Ishikawa (cell line): Measurements from ENCODE around the gene SGSH.
A peak's percentile ranks its signal among the peaks of the same experiment; 100 is the strongest.

Experiments used
- CEBPB ChIP-seq: IDR thresholded peaks from 2 replicates; pipeline ENCODE4 v1.6.1; 2012
- CREB1 ChIP-seq: IDR thresholded peaks from 2 replicates; pipeline ENCODE4 v1.6.1; 2012; ENCODE audit warnings: low read depth
- EGR1 ChIP-seq: IDR thresholded peaks from 2 replicates; pipeline ENCODE4 v1.6.1; 2012
- EP300 ChIP-seq: IDR thresholded peaks from 2 replicates; pipeline ENCODE4 v1.6.1; 2012; ENCODE audit warnings: borderline replicate concordance
- FOXM1 ChIP-seq: IDR thresholded peaks from 2 replicates; pipeline ENCODE4 v1.6.1; 2012; ENCODE audit warnings: low read depth, borderline replicate concordance
- NFIC ChIP-seq: IDR thresholded peaks from 2 replicates; pipeline ENCODE4 v1.6.1; 2012
- RAD21 ChIP-seq: IDR thresholded peaks from 2 replicates; pipeline ENCODE4 v1.6.1; 2012; ENCODE audit warnings: low read depth
- TAF1 ChIP-seq: IDR thresholded peaks from 2 replicates; pipeline ENCODE4 v1.6.1; 2012; ENCODE audit warnings: low read depth, mild to moderate bottlenecking
- TCF12 ChIP-seq: IDR thresholded peaks from 2 replicates; pipeline ENCODE4 v1.6.1; 2012; ENCODE audit warnings: low read depth
- TEAD4 ChIP-seq: IDR thresholded peaks from 2 replicates; pipeline ENCODE4 v1.6.1; 2012
- YY1 ChIP-seq: IDR thresholded peaks from 2 replicates; pipeline ENCODE4 v1.6.1; 2012; ENCODE audit warnings: low read depth
- ZBTB7A ChIP-seq: IDR thresholded peaks from 2 replicates; pipeline ENCODE4 v1.6.1; 2012; ENCODE audit warnings: low read depth
- TF ChIP-seq, protein P1 (sequence below): IDR thresholded peaks from 2 replicates; pipeline ENCODE4 v1.6.1; 2012
- TF ChIP-seq, protein P2 (sequence below): IDR thresholded peaks from 2 replicates; pipeline ENCODE4 v1.6.1; 2012; ENCODE audit warnings: low read depth, mild to moderate bottlenecking
- TF ChIP-seq, protein P3 (sequence below): IDR thresholded peaks from 2 replicates; pipeline ENCODE4 v1.6.1; 2012

The SGSH gene

DNA sequence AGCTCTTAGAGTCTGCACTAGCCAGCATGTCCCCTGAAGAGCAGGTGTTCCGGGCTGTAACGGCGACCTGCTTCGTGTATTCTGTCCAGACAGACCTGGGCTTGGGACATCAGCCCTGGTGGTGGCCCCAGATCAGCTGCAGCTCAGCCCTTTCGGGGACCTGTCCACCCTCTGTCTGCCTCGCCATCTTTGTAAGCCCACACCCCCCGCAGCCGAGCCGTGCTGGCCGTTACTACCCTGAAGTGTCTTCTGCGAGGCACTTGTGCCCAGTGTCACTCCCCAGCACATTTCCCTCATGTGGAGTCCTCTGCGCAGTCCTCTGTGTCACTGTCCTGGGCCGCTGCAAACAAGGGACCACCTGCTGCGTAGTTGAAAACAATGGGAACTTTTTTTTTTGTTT, 39.9 kb downstream of the SGSH start:
- no peak for TF ChIP-seq TCF12
- TF ChIP-seq RAD21, result no peak
- TF ChIP-seq ZBTB7A, result no peak
- TF ChIP-seq CREB1, result no peak

DNA sequence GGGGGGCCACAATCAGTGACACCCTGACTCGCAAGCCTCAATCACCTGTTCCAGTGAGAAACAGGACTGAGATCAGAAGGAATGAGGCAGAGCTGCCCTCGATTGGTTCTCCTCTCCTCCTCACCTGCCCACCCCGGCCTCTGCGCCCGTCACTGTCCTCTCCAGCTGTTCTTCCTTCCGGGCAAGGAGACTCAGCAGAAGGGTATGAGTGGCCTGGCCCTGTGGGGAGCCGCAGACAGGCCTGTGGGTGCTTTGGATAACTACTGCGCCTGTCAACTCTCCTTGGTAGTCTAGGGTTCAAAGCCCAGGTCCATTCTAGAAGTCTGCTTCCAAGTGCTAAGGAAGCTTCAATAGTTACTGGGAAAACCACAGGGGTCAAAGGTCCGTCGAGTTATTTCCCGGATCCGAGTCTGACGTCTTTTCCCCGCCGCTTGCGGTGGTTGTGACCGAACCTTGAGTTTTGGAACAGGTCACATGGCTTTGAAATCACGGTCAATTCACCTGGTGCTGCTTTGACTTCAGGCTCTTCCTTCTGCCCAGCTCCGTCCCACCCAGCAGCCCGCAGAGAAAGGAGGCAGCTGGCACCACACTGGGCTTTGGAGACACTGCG, 42.0 kb downstream of the SGSH start:
- TF ChIP-seq EGR1 (no peak), RAD21 (no peak), FOXM1 (no peak), EP300 (no peak)
- TF ChIP-seq, protein P1, sequence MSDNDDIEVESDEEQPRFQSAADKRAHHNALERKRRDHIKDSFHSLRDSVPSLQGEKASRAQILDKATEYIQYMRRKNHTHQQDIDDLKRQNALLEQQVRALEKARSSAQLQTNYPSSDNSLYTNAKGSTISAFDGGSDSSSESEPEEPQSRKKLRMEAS, result no peak
- TF ChIP-seq, protein P2, sequence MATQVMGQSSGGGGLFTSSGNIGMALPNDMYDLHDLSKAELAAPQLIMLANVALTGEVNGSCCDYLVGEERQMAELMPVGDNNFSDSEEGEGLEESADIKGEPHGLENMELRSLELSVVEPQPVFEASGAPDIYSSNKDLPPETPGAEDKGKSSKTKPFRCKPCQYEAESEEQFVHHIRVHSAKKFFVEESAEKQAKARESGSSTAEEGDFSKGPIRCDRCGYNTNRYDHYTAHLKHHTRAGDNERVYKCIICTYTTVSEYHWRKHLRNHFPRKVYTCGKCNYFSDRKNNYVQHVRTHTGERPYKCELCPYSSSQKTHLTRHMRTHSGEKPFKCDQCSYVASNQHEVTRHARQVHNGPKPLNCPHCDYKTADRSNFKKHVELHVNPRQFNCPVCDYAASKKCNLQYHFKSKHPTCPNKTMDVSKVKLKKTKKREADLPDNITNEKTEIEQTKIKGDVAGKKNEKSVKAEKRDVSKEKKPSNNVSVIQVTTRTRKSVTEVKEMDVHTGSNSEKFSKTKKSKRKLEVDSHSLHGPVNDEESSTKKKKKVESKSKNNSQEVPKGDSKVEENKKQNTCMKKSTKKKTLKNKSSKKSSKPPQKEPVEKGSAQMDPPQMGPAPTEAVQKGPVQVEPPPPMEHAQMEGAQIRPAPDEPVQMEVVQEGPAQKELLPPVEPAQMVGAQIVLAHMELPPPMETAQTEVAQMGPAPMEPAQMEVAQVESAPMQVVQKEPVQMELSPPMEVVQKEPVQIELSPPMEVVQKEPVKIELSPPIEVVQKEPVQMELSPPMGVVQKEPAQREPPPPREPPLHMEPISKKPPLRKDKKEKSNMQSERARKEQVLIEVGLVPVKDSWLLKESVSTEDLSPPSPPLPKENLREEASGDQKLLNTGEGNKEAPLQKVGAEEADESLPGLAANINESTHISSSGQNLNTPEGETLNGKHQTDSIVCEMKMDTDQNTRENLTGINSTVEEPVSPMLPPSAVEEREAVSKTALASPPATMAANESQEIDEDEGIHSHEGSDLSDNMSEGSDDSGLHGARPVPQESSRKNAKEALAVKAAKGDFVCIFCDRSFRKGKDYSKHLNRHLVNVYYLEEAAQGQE, result no peak

DNA sequence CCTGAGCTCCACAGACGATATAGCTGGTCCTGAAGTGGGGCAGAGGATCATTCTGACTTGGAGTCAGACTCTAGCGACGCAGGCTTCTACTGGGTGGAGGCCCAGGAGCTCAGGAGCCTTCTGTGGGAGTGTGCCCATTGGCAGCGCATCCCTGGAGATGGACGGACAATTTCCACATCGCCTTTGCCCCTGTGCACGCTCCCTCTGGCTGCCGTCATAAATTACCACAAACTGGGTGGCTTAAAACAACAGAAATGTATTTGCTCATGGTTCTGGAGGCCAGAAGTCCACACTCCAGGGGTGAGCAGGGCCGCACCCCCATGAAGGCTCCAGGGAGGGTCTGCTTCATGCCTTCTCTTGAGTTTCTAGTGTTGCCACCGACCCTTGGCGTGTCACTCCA, 43.4 kb downstream of the SGSH start:
- TF ChIP-seq TAF1, result no peak
- TF ChIP-seq TCF12, result no peak
- no peak for TF ChIP-seq NFIC
- TF ChIP-seq, protein P1, result no peak
- no peak for TF ChIP-seq TEAD4
- TF ChIP-seq CEBPB, result no peak
- no peak for TF ChIP-seq YY1
- TF ChIP-seq CREB1, result no peak

DNA sequence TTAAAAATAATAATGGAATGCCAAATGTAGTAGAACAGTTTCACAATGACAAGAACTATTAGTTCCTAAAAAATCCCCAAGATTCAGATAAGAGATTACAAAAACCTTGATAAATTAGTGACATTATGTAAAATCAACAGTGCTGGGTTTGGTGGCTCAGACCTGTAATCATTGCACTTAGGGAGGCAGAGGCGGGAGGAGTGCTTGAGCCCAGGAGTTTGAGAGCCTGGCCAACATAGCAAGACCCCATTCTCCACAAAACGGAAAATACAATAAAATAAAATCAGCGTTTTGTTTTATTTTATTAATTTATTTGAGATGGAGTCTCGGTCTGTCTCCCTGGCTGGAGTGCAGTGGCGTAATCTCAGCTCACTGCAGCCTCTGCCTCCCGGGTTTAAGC, 46.2 kb downstream of the SGSH start:
- TF ChIP-seq TCF12 (no peak), ZBTB7A (no peak), EP300 (no peak), TEAD4 (no peak)

DNA sequence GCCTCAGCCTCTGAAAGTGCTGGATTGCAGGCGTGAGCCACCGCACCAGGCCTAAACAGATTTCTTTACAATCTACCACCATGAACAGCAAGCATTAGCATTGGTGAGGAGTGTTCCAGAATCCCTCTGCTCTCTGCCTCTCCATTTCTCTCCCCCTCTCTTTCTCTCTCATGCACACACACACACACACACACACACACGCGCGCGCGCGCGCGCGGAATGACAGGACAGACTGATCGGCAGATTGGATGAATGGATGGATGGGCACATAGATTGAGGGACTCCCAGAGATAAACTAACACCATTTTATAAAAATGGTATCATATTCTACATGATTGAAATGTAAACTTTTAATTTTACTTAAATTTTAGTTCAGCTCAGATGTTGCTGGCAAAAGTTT, 47.0 kb downstream of the SGSH start:
- TF ChIP-seq ZBTB7A (no peak), TAF1 (no peak), YY1 (no peak), EP300 (no peak), CREB1 (no peak), FOXM1 (no peak), RAD21 (no peak), EGR1 (no peak), NFIC (no peak)
- TF ChIP-seq, protein P1, result no peak

DNA sequence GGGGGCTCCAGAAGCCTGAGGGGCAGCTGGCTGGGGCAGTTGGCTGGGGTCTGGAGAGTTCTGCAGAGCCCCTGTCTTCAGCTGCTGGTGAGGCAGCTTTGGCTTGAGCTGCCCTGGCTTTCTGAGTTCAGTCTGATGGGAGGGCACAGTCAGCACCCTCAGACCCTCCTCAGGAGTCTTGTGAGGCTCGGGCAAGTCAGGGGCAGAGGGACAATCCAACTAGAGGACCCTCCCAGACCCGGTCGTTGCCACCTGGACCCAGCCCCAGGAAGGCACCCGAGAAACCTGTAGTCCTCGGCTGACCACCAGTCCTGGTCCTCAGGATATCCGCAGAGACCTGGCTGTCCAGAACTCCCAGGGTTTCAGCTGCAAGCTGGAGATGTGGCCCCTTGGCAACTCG, 48.5 kb downstream of the SGSH start:
- TF ChIP-seq, protein P2, result no peak
- TF ChIP-seq TEAD4 (no peak), TCF12 (no peak)
- TF ChIP-seq, protein P3, sequence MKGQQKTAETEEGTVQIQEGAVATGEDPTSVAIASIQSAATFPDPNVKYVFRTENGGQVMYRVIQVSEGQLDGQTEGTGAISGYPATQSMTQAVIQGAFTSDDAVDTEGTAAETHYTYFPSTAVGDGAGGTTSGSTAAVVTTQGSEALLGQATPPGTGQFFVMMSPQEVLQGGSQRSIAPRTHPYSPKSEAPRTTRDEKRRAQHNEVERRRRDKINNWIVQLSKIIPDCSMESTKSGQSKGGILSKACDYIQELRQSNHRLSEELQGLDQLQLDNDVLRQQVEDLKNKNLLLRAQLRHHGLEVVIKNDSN, result no peak

DNA sequence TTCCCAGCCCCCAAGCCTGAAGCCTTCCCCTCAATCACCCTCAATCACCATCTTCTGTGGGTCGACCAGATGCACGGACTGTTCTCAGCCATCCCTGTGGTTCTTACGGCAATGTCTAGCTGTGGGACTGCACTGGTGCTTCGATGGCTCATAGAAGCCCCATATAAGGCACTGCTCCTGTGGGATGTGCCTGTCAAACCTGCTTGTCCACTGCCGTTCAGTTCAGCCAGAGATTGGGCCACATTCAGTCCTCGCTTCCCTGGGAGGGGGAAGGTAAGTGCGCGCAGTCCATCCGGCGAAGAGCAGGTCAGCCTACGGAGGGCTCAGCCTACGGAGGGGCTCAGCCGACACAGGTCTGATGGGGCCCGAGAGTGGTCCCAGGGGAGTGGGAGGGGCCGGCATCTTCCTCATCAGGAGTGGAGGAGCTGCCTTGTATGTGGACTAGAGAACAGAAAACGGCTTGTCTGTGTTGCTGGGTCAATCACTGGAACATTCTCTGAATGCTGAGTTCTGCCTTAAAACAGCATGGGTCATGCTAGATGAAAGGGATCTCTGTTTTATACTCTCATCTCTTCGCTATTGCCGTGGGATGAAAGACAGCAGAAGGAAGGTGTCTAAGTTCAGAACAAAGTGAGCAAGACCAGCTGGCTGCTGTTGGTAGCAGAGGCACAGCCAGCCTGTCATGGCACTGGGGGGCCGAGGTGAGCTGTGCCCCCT, 50.2 kb downstream of the SGSH start, which contains the start of gene CARD14:
TSS of gene CARD14 (plus strand) at position 247 of the 717 bp plus-strand sequence. CDS start 11,409 bp downstream, outside the sequence.
- TF ChIP-seq EP300, result peak; percentile 73
- TF ChIP-seq FOXM1, result no peak
- TF ChIP-seq TEAD4, result peak; percentile 53; the same call in 1 of the 2 replicates
- TF ChIP-seq EGR1, result no peak
- TF ChIP-seq TAF1, result peak; percentile 33; the same call in 1 of the 2 replicates
- no peak for TF ChIP-seq ZBTB7A
- TF ChIP-seq TCF12, result peak; percentile 66; the same call in 1 of the 2 replicates
- peak; percentile 61; the same call in 1 of the 2 replicates for TF ChIP-seq YY1
- TF ChIP-seq CREB1, result no peak
- TF ChIP-seq CEBPB, result peak; percentile 40; the same call in 1 of the 2 replicates
- no peak; the same call in 1 of the 2 replicates for TF ChIP-seq NFIC
- TF ChIP-seq, protein P2, result no peak
- peak; percentile 25; the same call in 1 of the 2 replicates for TF ChIP-seq RAD21
- TF ChIP-seq, protein P1, result peak; percentile 93
- TF ChIP-seq, protein P3, result no peak
